Measurements from ENCODE around the gene REG4. TPM values are rescaled to one million over a fixed set of nuclear protein-coding genes. Genes with fewer than 3 reads are reported as not detected.

Gene REG4
- total and polyA plus RNA-seq, 2 donors (not counting 1 experiment from before 2014, with no cell fraction given): not detected

DNA sequence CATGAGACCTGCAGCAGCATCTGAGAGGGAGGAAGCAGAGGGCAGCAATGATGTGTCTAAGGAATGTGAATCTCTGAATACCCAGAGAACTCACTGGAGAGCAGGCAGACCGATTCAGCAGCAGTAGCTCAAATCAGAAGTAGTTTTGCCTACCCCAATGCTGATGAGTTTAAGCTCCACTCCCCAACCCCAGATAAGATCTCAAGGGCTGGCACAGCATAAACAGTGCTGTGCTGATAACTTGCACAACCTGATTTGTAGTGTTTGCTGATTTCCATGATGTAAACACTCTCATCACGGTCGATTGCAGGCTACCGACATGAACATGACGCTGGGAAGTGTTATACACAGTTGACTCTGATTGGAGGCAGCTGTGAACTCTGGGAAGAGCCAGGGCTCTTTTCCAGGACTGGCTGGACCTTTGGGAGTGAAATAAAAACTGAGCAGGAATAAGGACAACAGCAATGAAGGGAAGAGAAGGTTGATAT is 31.3 kb downstream of the REG4 start:
- Histone ChIP-seq H2AFZ (ENCODE audit: insufficient read depth, low read depth, low read length, poor library complexity, severe bottlenecking) (no peak overlapping the region), H3K79me2 (ENCODE audit: control insufficient read depth, insufficient read depth, low read length) (no peaks in the 10 kb centered on the region), H3K9ac (ENCODE audit: low read length) (no peak overlapping the region), H3K4me3 (ENCODE audit: control extremely low read depth in 1 of 5, extremely low read depth in 1 of 5, insufficient read depth in 1 of 5, low read depth in 2 of 5, low read length in 4 of 5) (no peak overlapping the region), H3K36me3 (replicated peaks in 1 of 2; ENCODE audit: control extremely low read depth in 1 of 2, control insufficient read depth in 1 of 2, extremely low read depth in 1 of 2, insufficient read depth in 2 of 2, low read length in 1 of 2) (no peaks in the 10 kb centered on the region), H3K4me2 (replicated peaks; ENCODE audit: low read depth, low read length, poor library complexity, severe bottlenecking) (no peak overlapping the region), H4K20me1 (ENCODE audit: control insufficient read depth, insufficient read depth, low read length, poor library complexity, severe bottlenecking) (no peaks in the 10 kb centered on the region), H3K27ac (ENCODE audit: low read length in 2 of 2) (no peak overlapping the region), H3K4me1 (ENCODE audit: control insufficient read depth in 2 of 2, insufficient read depth in 2 of 2, low read length in 2 of 2) (no peaks in the 10 kb centered on the region), H3K27me3 (replicated peaks in 1 of 4; ENCODE audit: control extremely low read depth in 1 of 4, control insufficient read depth in 3 of 4, insufficient read depth in 4 of 4, low read length in 3 of 4) (no peaks in the 10 kb centered on the region), H3K9me3 (ENCODE audit: control extremely low read depth in 1 of 3, control insufficient read depth in 2 of 3, insufficient read depth in 1 of 3, low read length in 2 of 3) (no peaks in the 10 kb centered on the region)
- ATAC-seq (ENCODE audit: low read depth) (no peak), DNase-seq (no peak)
- TF ChIP-seq EZH2 (IDR thresholded peaks at IDR 0.05; ENCODE audit: borderline replicate concordance, insufficient read depth, low read depth, low read length, poor library complexity, severe bottlenecking): no peak
- TF ChIP-seq, protein P1, sequence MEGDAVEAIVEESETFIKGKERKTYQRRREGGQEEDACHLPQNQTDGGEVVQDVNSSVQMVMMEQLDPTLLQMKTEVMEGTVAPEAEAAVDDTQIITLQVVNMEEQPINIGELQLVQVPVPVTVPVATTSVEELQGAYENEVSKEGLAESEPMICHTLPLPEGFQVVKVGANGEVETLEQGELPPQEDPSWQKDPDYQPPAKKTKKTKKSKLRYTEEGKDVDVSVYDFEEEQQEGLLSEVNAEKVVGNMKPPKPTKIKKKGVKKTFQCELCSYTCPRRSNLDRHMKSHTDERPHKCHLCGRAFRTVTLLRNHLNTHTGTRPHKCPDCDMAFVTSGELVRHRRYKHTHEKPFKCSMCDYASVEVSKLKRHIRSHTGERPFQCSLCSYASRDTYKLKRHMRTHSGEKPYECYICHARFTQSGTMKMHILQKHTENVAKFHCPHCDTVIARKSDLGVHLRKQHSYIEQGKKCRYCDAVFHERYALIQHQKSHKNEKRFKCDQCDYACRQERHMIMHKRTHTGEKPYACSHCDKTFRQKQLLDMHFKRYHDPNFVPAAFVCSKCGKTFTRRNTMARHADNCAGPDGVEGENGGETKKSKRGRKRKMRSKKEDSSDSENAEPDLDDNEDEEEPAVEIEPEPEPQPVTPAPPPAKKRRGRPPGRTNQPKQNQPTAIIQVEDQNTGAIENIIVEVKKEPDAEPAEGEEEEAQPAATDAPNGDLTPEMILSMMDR (IDR thresholded peaks at IDR 0.05): no peak
- Mint-ChIP-seq H3K4me3 (no peak overlapping the region), H3K27me3 (peaks cover 19% of the 10 kb centered on the region), H3K4me1 (no peaks in the 10 kb centered on the region), H3K9me3 (ENCODE audit: insufficient read depth) (no peaks in the 10 kb centered on the region), H3K27ac (no peak overlapping the region)
- intact Hi-C loops (cut with micrococcal nuclease): no loop called here
- POLR2A ChIA-PET: no interaction called here
- CTCF ChIA-PET: interaction anchor here (1.7 kb wide), 1 partner anchor 29 kb away, joined by 5 read pairs; no protein-coding TSS in a partner anchor
- WGBS (ENCODE audit: insufficient coverage): 80% methylated on average over 5 of the region's 5 CpGs

DNA sequence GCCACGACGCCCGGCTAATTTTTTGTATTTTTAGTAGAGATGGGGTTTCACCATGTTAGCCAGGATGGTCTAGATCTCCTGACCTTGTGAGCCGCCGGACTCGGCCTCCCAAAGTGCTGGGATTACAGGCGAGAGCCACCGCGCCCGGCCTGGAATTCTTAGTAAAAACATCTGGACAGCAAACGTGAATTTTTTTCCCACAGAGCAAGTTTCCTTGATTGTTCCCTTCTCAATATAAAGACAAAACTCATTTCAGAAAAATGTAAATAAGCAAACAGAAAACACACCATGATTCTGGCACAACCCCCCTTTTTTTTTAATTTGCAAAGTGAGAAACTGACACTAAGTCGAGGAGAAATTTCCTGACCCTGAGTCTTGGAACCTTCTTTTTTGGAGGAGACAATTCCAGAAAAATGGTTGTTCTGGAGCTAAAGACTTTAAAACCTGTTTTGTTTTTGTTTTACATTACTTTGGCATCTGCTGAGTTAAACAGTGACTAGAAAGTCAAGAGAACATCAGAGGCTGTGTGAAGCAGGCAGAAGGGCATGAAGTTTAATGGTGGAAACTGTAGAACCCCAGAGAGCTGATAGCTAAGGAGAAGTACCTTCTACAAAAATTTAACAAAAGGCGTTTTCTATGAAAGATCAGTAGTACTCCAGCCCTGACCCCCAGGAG is 32.2 kb downstream of the REG4 start:
- Histone ChIP-seq H3K4me3 (ENCODE audit: control extremely low read depth in 1 of 5, extremely low read depth in 1 of 5, insufficient read depth in 1 of 5, low read depth in 2 of 5, low read length in 4 of 5) (no peak overlapping the region), H3K9me3 (ENCODE audit: control extremely low read depth in 1 of 3, control insufficient read depth in 2 of 3, insufficient read depth in 1 of 3, low read length in 2 of 3) (no peaks in the 10 kb centered on the region), H3K27me3 (replicated peaks in 1 of 4; ENCODE audit: control extremely low read depth in 1 of 4, control insufficient read depth in 3 of 4, insufficient read depth in 4 of 4, low read length in 3 of 4) (no peaks in the 10 kb centered on the region), H4K20me1 (ENCODE audit: control insufficient read depth, insufficient read depth, low read length, poor library complexity, severe bottlenecking) (no peaks in the 10 kb centered on the region), H3K79me2 (ENCODE audit: control insufficient read depth, insufficient read depth, low read length) (no peaks in the 10 kb centered on the region), H3K36me3 (replicated peaks in 1 of 2; ENCODE audit: control extremely low read depth in 1 of 2, control insufficient read depth in 1 of 2, extremely low read depth in 1 of 2, insufficient read depth in 2 of 2, low read length in 1 of 2) (no peaks in the 10 kb centered on the region), H3K4me1 (ENCODE audit: control insufficient read depth in 2 of 2, insufficient read depth in 2 of 2, low read length in 2 of 2) (no peaks in the 10 kb centered on the region), H3K9ac (ENCODE audit: low read length) (no peak overlapping the region), H3K4me2 (replicated peaks; ENCODE audit: low read depth, low read length, poor library complexity, severe bottlenecking) (no peak overlapping the region), H3K27ac (ENCODE audit: low read length in 2 of 2) (no peak overlapping the region), H2AFZ (ENCODE audit: insufficient read depth, low read depth, low read length, poor library complexity, severe bottlenecking) (no peak overlapping the region)
- H3K27ac Mint-ChIP-seq: no peak overlapping the region
- intact Hi-C loops (cut with micrococcal nuclease): no loop called here
- POLR2A ChIA-PET: no interaction called here
- no peak overlapping the region for H3K4me3 Mint-ChIP-seq
- DNase-seq: no peak
- peaks cover 17% of the 10 kb centered on the region for H3K27me3 Mint-ChIP-seq
- WGBS (ENCODE audit: insufficient coverage): 93% methylated on average over 9 of the region's 13 CpGs
- no peak for ATAC-seq (ENCODE audit: low read depth)
- no peaks in the 10 kb centered on the region for H3K4me1 Mint-ChIP-seq
- TF ChIP-seq, protein P1 (IDR thresholded peaks at IDR 0.05): no peak
- no peak for TF ChIP-seq EZH2 (IDR thresholded peaks at IDR 0.05; ENCODE audit: borderline replicate concordance, insufficient read depth, low read depth, low read length, poor library complexity, severe bottlenecking)
- CTCF ChIA-PET: interaction anchor here (1.7 kb wide), 1 partner anchor 30 kb away, joined by 5 read pairs; no protein-coding TSS in a partner anchor
- H3K9me3 Mint-ChIP-seq (ENCODE audit: insufficient read depth): no peaks in the 10 kb centered on the region

Data from B cell (primary cell).